ENCODE data around the gene RAB11FIP3.
"Not testable (repeated sequence)": the region's sequence is repeated elsewhere in the genome, so short reads cannot be mapped to it uniquely, and the experiment has no call there.

The RAB11FIP3 gene

GRCh38 chr16:422179-422578, 3.3 kb upstream of the RAB11FIP3 start:
- DNase-seq (ENCODE audit: low read depth, low spot score) = not testable (repeated sequence)

GRCh38 chr16:424033-424622, 1.3 kb upstream of the RAB11FIP3 start:
- DNase-seq (ENCODE audit: low read depth, low spot score) = no peak

- no peak for DNase-seq (ENCODE audit: low read depth, low spot score)
Measured at GRCh38 chr16:424623-425081, 797 bp upstream of the RAB11FIP3 start.

- DNase-seq (ENCODE audit: low read depth, low spot score) = no peak
Measured at GRCh38 chr16:425740-426114, 278 bp downstream of the RAB11FIP3 start.

GRCh38 chr16:426115-426905, 861 bp downstream of the RAB11FIP3 start:
- DNase-seq (ENCODE audit: low read depth, low spot score) = no peak

GRCh38 chr16:426906-427249, 1.4 kb downstream of the RAB11FIP3 start:
- DNase-seq (ENCODE audit: low read depth, low spot score) = no peak

- DNase-seq (ENCODE audit: low read depth, low spot score) = no peak
Measured at GRCh38 chr16:427250-427649, 1.8 kb downstream of the RAB11FIP3 start.

- no peak for DNase-seq (ENCODE audit: low read depth, low spot score)
Measured at GRCh38 chr16:430904-431303, 5.5 kb downstream of the RAB11FIP3 start.

- no peak for DNase-seq (ENCODE audit: low read depth, low spot score)
Measured at GRCh38 chr16:440627-441026, 15.2 kb downstream of the RAB11FIP3 start.

GRCh38 chr16:441447-441846, 16.0 kb downstream of the RAB11FIP3 start:
- DNase-seq (ENCODE audit: low read depth, low spot score) = no peak

GRCh38 chr16:442976-443375, 17.5 kb downstream of the RAB11FIP3 start:
- no peak for DNase-seq (ENCODE audit: low read depth, low spot score)

GRCh38 chr16:444027-444426, 18.6 kb downstream of the RAB11FIP3 start:
- no peak for DNase-seq (ENCODE audit: low read depth, low spot score)

- no peak for DNase-seq (ENCODE audit: low read depth, low spot score)
Measured at GRCh38 chr16:445566-445965, 20.1 kb downstream of the RAB11FIP3 start.

GRCh38 chr16:450385-450784, 24.9 kb downstream of the RAB11FIP3 start:
- no peak for DNase-seq (ENCODE audit: low read depth, low spot score)

GRCh38 chr16:450785-451512, 25.5 kb downstream of the RAB11FIP3 start:
- DNase-seq (ENCODE audit: low read depth, low spot score) = no peak

- no peak for DNase-seq (ENCODE audit: low read depth, low spot score)
Measured at GRCh38 chr16:454397-454940, 29.0 kb downstream of the RAB11FIP3 start.

- no peak for DNase-seq (ENCODE audit: low read depth, low spot score)
Measured at GRCh38 chr16:455453-455852, 30.0 kb downstream of the RAB11FIP3 start.

- DNase-seq (ENCODE audit: low read depth, low spot score) = no peak
Measured at GRCh38 chr16:456891-457483, 31.5 kb downstream of the RAB11FIP3 start.

- no peak for DNase-seq (ENCODE audit: low read depth, low spot score)
Measured at GRCh38 chr16:457732-458400, 32.4 kb downstream of the RAB11FIP3 start.

- DNase-seq (ENCODE audit: low read depth, low spot score) = no peak
Measured at GRCh38 chr16:459761-460160, 34.3 kb downstream of the RAB11FIP3 start.

- DNase-seq (ENCODE audit: low read depth, low spot score) = no peak
Measured at GRCh38 chr16:460787-461186, 35.3 kb downstream of the RAB11FIP3 start.

Data from iPS DF 19.7 (cell line).